ENCODE measurements around the gene LSS.
"Not testable (repeated sequence)": the region's sequence is repeated elsewhere in the genome, so short reads cannot be mapped to it uniquely, and the experiment has no call there.

The LSS gene

DNA sequence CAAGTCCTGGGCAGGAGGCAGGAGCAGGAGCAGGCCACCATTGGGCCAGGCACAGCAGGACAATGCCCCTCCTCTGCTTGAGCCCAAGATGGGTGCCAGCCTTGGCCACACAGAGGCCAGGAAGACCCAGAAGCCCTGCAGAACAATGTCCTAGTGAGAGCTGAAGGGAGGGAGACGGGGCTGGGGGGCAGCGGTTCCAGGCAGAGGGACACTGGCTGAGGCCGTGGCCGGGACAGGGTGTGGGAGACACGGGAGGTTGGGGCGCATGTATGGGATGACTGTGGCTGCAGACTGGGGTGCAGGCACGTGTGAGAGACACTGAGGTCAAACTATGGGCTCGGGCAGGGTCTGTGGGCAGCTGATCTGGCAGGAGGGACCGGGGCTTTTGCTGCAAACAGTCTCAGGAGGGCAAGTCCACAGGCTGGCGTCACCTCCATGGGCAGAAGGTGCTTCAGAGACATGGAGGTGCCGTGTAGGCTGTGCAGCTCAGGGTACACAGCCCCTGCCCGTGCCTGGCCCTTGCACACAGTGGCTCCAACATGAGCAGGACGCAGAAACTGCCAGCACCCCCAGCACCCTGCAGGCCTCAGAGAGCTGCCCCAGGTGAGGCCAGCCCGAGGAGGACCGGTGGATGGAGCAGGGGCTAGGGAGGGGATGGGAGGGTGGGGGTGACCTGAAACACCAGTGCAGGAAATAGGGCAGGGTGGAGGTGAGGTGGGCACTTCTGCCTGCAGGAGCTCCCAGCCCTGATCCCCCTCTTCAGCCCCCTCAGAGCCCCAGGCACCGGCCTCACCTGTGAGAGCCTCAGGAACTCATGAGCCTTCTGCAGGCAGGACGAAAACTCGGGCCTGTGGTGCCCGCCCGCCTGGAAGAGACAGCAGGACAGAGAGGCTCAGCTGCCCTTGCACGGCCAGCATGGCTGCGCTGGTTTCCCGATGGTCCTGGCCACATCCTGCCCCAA, 19.5 kb downstream of the LSS start:
- H3K4me1 ChIP-seq (ENCODE audit: control insufficient read depth in 1 of 2, insufficient read depth in 2 of 2, low read length in 2 of 2) = no peaks in the 10 kb centered on the region
- H3K36me3 ChIP-seq (ENCODE audit: control insufficient read depth in 1 of 2, insufficient read depth in 2 of 2, low read length in 2 of 2) = peaks cover 9 to 77% of the 10 kb centered on the region in 2 donors
- no peak overlapping the region for H3K27ac ChIP-seq (ENCODE audit: low read length)
- no peaks in the 10 kb centered on the region for H3K9me3 ChIP-seq (ENCODE audit: control insufficient read depth in 1 of 2, low read length in 2 of 2)
- no peaks in the 10 kb centered on the region for H3K27me3 ChIP-seq (ENCODE audit: low read depth, low read length)
- H3K4me3 ChIP-seq (ENCODE audit: low read depth in 1 of 2, low read length in 2 of 2) = no peak overlapping the region

DNA sequence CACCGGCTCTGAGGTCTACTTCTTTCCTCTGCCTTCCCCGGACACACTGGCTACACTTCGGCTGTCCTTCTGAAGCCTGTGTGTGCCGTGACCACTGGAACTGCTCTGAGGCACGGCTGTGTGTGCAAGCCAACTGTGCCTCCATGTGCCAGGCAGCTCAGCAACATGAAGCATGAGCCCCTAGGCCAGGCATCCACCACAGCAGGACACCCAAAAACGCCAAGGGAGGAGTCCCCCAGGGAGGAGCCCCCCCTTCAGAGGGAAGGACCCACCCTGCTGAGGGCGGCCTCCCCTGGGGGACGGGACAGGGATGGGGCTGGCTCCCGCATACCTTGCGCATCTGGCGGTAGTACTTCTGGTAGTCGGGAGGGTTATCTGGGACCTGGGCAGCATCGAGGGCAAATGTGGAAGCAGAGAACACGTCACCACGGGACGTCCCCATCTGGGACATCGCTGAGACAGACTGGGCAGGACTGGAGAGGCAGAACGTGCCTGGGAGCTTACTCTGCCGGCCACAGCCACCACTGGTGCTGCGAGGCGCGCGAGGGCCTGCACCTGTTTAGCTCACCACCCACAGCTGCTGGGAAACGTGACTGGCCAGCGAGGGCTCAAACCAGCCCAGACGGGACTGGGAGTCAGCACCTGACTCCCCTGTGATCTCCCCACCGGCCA, 20.5 kb downstream of the LSS start:
- Histone ChIP-seq H3K9me3 (ENCODE audit: control insufficient read depth in 1 of 2, low read length in 2 of 2) (no peaks in the 10 kb centered on the region), H3K27ac (ENCODE audit: low read length) (no peak overlapping the region), H3K4me1 (ENCODE audit: control insufficient read depth in 1 of 2, insufficient read depth in 2 of 2, low read length in 2 of 2) (no peaks in the 10 kb centered on the region), H3K4me3 (ENCODE audit: low read depth in 1 of 2, low read length in 2 of 2) (no peak overlapping the region), H3K36me3 (ENCODE audit: control insufficient read depth in 1 of 2, insufficient read depth in 2 of 2, low read length in 2 of 2) (peaks cover 9 to 83% of the 10 kb centered on the region in 2 donors), H3K27me3 (ENCODE audit: low read depth, low read length) (no peaks in the 10 kb centered on the region)

DNA sequence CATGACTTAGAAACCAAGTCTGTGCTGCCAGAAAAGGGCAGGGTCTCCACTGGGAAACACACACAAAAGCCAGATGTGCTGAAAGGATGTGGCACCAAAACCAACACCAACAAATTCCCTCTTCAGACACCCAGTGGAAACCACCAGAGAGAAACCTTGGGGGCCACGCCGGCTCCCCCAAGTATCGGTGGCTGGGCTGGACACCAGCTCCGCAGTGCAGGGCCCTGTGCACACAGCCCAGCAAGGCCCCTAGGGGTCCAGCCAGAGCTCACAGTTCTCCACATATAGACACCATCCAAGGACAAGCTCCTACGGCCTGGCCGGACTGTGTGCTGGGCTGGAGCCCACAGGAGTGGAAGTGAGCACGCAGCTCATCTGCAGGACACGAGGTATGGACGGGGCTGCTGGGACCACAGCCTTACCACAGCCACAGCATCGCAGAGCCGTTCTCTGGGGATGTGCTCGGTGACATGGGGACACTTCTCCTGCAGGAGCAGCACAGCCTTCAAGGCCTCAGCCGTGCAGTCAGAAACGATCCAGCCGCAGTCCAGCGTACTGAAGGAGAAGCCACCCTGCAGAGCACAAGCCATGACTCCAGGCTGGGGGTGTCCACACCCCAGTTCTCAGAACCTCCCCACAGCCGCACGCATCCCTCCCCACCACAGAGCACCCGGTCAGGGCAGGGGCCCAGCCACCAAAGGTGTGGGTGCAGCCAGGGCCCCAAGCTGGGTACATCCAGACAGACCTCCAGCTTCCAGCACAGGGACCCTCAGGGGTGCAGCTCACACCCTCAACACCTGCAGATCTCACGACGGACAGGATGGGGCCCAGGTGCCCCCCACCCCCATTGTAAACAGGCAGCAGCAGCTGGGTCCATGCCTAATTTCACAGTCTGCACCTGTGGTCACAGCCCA, 21.3 kb downstream of the LSS start:
- H3K4me1 ChIP-seq (ENCODE audit: control insufficient read depth in 1 of 2, insufficient read depth in 2 of 2, low read length in 2 of 2) = no peaks in the 10 kb centered on the region
- no peaks in the 10 kb centered on the region for H3K27me3 ChIP-seq (ENCODE audit: low read depth, low read length)
- no peak overlapping the region for H3K4me3 ChIP-seq (ENCODE audit: low read depth in 1 of 2, low read length in 2 of 2)
- no peak overlapping the region for H3K27ac ChIP-seq (ENCODE audit: low read length)
- H3K36me3 ChIP-seq (ENCODE audit: control insufficient read depth in 1 of 2, insufficient read depth in 2 of 2, low read length in 2 of 2) = peaks cover 9 to 84% of the 10 kb centered on the region in 2 donors
- no peaks in the 10 kb centered on the region for H3K9me3 ChIP-seq (ENCODE audit: control insufficient read depth in 1 of 2, low read length in 2 of 2)

DNA sequence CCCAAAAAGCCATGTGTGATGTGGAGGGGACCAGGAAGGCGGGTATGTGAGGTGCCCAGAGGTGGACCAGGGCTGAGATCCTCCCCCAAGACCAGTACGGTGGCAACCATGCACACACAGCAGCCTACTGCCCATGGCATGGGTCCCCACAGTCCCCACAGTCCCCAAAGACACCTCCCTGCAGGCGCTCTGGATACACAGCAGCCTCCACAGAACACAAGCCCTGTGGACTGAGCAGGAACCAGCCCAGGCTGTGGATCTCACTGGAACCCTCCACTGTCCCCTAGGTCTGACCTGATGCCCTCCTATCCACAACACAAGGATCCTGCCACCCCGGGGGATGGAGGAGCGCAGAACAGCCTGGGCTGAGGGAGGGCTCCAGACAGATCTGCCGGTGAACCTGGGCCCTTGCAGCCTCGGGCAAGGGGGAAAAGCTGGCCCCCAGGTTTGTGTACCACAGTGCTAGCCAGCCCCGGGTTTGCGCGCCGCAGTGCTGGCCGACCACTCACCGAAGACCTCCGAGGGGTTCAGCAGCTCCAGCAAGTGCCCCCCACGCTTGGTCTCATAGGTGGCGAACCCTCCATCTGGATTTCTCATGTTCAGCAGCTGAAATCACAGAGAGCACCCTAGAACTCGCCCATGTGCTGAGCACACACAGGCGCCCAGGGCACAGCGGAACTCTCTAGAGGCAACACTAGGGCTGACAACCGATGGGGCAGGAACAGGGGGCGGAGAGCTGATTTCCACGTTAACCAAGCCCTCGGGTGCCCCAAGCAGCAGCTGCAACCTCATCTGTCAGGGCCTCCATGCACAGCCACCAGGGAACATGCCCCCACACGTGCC, 22.2 kb downstream of the LSS start:
- H3K27me3 ChIP-seq (ENCODE audit: low read depth, low read length) = no peaks in the 10 kb centered on the region
- no peaks in the 10 kb centered on the region for H3K4me1 ChIP-seq (ENCODE audit: control insufficient read depth in 1 of 2, insufficient read depth in 2 of 2, low read length in 2 of 2)
- no peaks in the 10 kb centered on the region for H3K9me3 ChIP-seq (ENCODE audit: control insufficient read depth in 1 of 2, low read length in 2 of 2)
- no peak overlapping the region for H3K27ac ChIP-seq (ENCODE audit: low read length)
- H3K36me3 ChIP-seq (ENCODE audit: control insufficient read depth in 1 of 2, insufficient read depth in 2 of 2, low read length in 2 of 2) = peaks cover 9 to 77% of the 10 kb centered on the region in 2 donors
- no peak overlapping the region for H3K4me3 ChIP-seq (ENCODE audit: low read depth in 1 of 2, low read length in 2 of 2)

DNA sequence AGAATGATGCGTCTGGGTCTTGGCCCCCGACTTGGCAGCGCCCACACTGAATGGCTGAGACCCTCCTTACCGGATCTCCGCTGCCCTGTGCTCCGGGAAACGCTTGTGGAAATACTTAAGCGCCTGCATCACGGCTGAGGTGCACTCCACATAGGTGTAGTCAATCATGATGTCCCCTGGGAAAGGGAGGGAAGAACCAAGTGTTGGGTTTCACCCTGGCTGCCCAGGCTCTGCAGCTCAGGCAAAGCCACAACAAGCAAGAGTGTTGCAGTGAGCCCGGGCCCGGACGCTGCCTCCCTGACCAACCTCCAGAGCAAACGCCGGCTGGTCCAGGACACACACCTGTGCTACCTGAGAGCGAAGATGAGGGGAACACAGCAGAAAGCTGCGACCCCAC, 22.8 kb downstream of the LSS start:
- no peaks in the 10 kb centered on the region for H3K4me1 ChIP-seq (ENCODE audit: control insufficient read depth in 1 of 2, insufficient read depth in 2 of 2, low read length in 2 of 2)
- no peak overlapping the region for H3K4me3 ChIP-seq (ENCODE audit: low read depth in 1 of 2, low read length in 2 of 2)
- no peak overlapping the region for H3K27ac ChIP-seq (ENCODE audit: low read length)
- H3K36me3 ChIP-seq (ENCODE audit: control insufficient read depth in 1 of 2, insufficient read depth in 2 of 2, low read length in 2 of 2) = peaks cover 9 to 70% of the 10 kb centered on the region in 2 donors
- H3K27me3 ChIP-seq (ENCODE audit: low read depth, low read length) = no peaks in the 10 kb centered on the region
- H3K9me3 ChIP-seq (ENCODE audit: control insufficient read depth in 1 of 2, low read length in 2 of 2) = no peaks in the 10 kb centered on the region

DNA sequence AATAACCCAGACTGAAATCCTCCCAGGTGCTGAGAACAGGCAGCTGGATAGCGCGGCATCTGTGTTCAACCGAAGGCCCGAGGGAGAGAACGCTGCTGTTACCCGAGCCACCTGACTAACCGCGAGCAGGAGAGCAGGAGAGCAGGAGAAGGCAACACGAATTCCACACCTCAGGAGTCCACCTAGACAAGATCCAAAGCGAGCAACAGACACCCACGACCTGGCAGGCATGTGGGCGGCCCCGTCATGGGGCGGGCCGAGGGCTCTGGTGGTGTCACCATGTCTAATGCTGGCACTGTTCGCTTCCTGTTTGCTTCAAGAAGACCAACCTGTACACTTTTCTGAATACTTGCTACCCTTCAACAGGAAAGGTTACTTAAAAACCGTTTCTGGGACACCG, 23.4 kb downstream of the LSS start:
- H3K36me3 ChIP-seq (ENCODE audit: control insufficient read depth in 1 of 2, insufficient read depth in 2 of 2, low read length in 2 of 2) = peaks cover 9 to 68% of the 10 kb centered on the region in 2 donors
- no peaks in the 10 kb centered on the region for H3K4me1 ChIP-seq (ENCODE audit: control insufficient read depth in 1 of 2, insufficient read depth in 2 of 2, low read length in 2 of 2)
- no peaks in the 10 kb centered on the region for H3K27me3 ChIP-seq (ENCODE audit: low read depth, low read length)
- no peak overlapping the region for H3K27ac ChIP-seq (ENCODE audit: low read length)
- H3K4me3 ChIP-seq (ENCODE audit: low read depth in 1 of 2, low read length in 2 of 2) = no peak overlapping the region
- no peaks in the 10 kb centered on the region for H3K9me3 ChIP-seq (ENCODE audit: control insufficient read depth in 1 of 2, low read length in 2 of 2)

DNA sequence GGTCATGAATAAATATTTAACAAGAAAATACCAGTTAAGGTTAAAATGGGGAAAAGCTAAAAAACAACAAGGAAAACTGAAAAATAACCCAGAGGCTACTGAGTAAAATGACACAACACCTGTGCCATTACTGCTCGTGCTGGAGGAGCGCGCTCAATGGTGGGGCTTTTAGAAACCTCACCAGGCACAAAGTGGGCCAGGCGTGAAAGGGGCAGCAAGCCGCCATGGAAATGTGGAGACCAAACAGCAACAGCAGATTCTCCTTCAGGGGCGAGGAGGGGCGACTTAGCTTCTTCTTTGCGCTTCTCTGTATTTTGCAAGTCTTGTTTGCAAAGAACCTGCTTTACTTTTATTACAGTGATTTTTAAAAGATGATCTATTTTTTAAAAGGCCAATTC, 25.4 kb downstream of the LSS start:
- Histone ChIP-seq H3K4me3 (ENCODE audit: low read depth in 1 of 2, low read length in 2 of 2) (no peak overlapping the region), H3K36me3 (ENCODE audit: control insufficient read depth in 1 of 2, insufficient read depth in 2 of 2, low read length in 2 of 2) (peaks cover 15 to 63% of the 10 kb centered on the region in 2 donors), H3K9me3 (ENCODE audit: control insufficient read depth in 1 of 2, low read length in 2 of 2) (no peaks in the 10 kb centered on the region), H3K27me3 (ENCODE audit: low read depth, low read length) (no peaks in the 10 kb centered on the region), H3K27ac (ENCODE audit: low read length) (no peak overlapping the region), H3K4me1 (ENCODE audit: control insufficient read depth in 1 of 2, insufficient read depth in 2 of 2, low read length in 2 of 2) (no peaks in the 10 kb centered on the region)

DNA sequence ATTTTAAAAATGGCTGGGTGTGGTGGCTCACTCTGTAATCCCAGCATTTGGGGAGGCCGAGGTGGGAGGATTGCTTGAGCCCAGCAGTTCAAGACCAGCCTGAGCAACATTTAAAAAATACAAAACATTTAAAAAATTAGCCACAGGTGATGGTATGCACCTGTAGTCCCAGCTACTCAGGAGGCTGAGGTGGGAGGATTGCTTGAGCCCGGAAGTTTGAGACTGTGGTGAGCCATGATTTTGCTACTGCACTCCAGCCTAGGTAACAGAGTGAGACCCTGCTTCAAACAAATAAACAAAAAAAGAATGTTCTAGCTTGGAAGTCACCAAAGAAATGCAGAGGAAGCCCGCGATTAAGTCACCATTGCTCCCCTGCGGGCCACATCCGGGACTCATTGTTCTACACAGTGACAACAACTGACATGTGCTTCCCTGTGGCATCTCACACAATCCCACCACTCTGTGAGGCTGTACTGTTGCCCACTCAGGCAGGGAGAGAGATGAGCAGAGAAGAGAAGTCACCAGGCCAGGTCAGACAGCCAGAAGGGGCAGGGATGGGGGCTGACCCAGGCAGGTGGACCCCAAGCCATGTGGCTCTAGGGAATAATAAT, 25.9 kb downstream of the LSS start:
- no peaks in the 10 kb centered on the region for H3K9me3 ChIP-seq (ENCODE audit: control insufficient read depth in 1 of 2, low read length in 2 of 2)
- H3K27ac ChIP-seq (ENCODE audit: low read length) = no peak overlapping the region

DNA sequence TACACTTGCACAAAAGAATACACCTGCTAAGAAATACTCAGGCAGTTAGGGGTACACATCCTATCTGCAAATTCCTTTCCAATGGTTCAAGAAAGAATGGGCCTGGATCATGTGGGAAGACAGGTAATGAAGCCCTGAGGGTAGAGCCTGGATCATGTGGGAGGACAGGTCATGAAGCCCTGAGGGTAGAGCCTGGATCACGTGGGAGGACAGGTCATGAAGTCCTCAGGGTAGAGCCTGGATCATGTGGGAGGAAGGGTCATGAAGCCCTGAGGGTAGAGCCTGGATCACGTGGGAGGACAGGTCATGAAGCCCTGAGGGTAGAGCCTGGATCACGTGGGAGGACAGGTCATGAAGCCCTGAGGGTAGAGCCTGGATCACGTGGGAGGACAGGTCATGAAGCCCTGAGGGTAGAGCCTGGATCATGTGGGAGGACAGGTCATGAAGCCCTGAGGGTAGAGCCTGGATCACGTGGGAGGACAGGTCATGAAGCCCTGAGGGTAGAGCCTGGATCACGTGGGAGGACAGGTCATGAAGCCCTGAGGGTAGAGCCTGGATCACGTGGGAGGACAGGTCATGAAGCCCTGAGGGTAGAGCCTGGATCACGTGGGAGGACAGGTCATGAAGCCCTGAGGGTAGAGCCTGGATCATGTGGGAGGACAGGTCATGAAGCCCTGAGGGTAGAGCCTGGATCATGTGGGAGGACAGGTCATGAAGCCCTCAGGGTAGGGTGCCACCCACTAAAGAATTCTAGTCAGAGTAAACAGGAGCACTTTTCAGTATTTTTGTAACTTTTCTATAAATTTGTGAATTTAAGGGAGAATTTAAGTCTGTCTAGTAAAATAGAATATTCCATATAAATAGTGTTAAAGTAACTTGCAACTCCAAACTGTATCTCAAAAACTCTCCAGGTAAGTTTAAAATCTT, 27.4 kb downstream of the LSS start:
- H3K4me3 ChIP-seq (ENCODE audit: low read depth in 1 of 2, low read length in 2 of 2); H3K27ac ChIP-seq (ENCODE audit: low read length); H3K27me3 ChIP-seq (ENCODE audit: low read depth, low read length); H3K9me3 ChIP-seq (ENCODE audit: control insufficient read depth in 1 of 2, low read length in 2 of 2); H3K4me1 ChIP-seq (ENCODE audit: control insufficient read depth in 1 of 2, insufficient read depth in 2 of 2, low read length in 2 of 2): not testable (repeated sequence)
- H3K36me3 ChIP-seq (ENCODE audit: control insufficient read depth in 1 of 2, insufficient read depth in 2 of 2, low read length in 2 of 2) = peaks cover 18 to 49% of the 10 kb centered on the region in 2 donors

More for the DNA sequence above, 25.9 kb downstream of the LSS start:
- Histone ChIP-seq H3K4me1 (ENCODE audit: control insufficient read depth in 1 of 2, insufficient read depth in 2 of 2, low read length in 2 of 2) (no peaks in the 10 kb centered on the region), H3K4me3 (ENCODE audit: low read depth in 1 of 2, low read length in 2 of 2) (no peak overlapping the region), H3K36me3 (ENCODE audit: control insufficient read depth in 1 of 2, insufficient read depth in 2 of 2, low read length in 2 of 2) (peaks cover 15 to 58% of the 10 kb centered on the region in 2 donors), H3K27me3 (ENCODE audit: low read depth, low read length) (no peaks in the 10 kb centered on the region)
